SK-N-SH (cell line): ENCODE measurements around the gene CIP2A. TPM values are rescaled to one million over a fixed set of nuclear protein-coding genes. Genes with fewer than 3 reads are reported as not detected.

Experiments
- CTCF ChIA-PET: fragments of 300-600, 350-600 bp; formaldehyde crosslinking; extraction: SDS; loops from one replicate; lab custom pipeline; 2021; lab: Yijun Ruan, JAX
- POLR2A ChIA-PET: fragments of 350-600 bp; sonication (Branson Sonifier 250); formaldehyde crosslinking; extraction: SDS; loops from one replicate; lab custom pipeline; 2020; ENCODE audit warnings: antibody characterized with exemption, inconsistent platforms; lab: Yijun Ruan, JAX
- DNase-seq: peaks from one replicate; pipeline ENCODE4 v3.0.0; 2012
- H2AFZ ChIP-seq: fragments of 200-600 bp; sonication (generic); 2 replicates; pipeline ENCODE4 v1.8.1; 2016; ENCODE audit warnings: antibody characterized with exemption, mild to moderate bottlenecking, low read depth
- H3F3A ChIP-seq: fragments of 200-600 bp; sonication (generic); replicated peaks from 2 replicates; pipeline ENCODE3; 2016; ENCODE audit warnings: antibody characterized with exemption, mild to moderate bottlenecking; ENCODE audit not compliant: insufficient read depth
- H3K27ac ChIP-seq, 2 experiments: fragments of 200-500 bp in 1 of 2; fragments of 200-600 bp in 1 of 2; sonication (Bioruptor generic) in 1 of 2; sonication (generic), shearing (Covaris generic) in 1 of 2; 2 replicates each; pipeline versions ENCODE4 v1.5.1 to v1.6.1; 2014 to 2016; ENCODE audit warnings: low read depth in 2 of 2, inconsistent platforms in 1 of 2, low read length in 1 of 2, mild to moderate bottlenecking in 1 of 2, mixed read lengths in 1 of 2
- H3K27me3 ChIP-seq: fragments of 200-600 bp; sonication (generic), shearing (Covaris generic); 2 replicates; pipeline ENCODE4 v1.6.1; 2016; ENCODE audit warnings: mixed run types; ENCODE audit not compliant: insufficient read depth
- H3K36me3 ChIP-seq, 2 experiments: fragments of 200-500 bp in 1 of 2; fragments of 200-600 bp in 1 of 2; sonication (Bioruptor generic) in 1 of 2; sonication (generic) in 1 of 2; replicated peaks in 1 of 2; 2 replicates each; pipeline versions ENCODE3 to v1.5.1; 2014 to 2016; ENCODE audit warnings: low read length in 1 of 2, mild to moderate bottlenecking in 1 of 2; ENCODE audit not compliant: insufficient read depth in 2 of 2, control insufficient read depth in 1 of 2
- H3K4me1 ChIP-seq, 2 experiments: fragments of 200-500 bp in 1 of 2; fragments of 200-600 bp in 1 of 2; sonication (Bioruptor generic) in 1 of 2; sonication (generic), shearing (Covaris generic) in 1 of 2; 2 replicates each; pipeline versions ENCODE4 v1.5.1 to v1.6.1; 2014 to 2016; ENCODE audit warnings: low read depth in 1 of 2, low read length in 1 of 2, mixed run types in 1 of 2; ENCODE audit not compliant: insufficient read depth in 2 of 2, control insufficient read depth in 1 of 2
- H3K4me2 ChIP-seq: fragments of 200-600 bp; sonication (generic), shearing (Covaris generic); 2 replicates; pipeline ENCODE4 v1.6.1; 2017; ENCODE audit warnings: mixed run types
- H3K4me3 ChIP-seq, 2 experiments: fragments of 200-500 bp in 1 of 2; fragments of 200-600 bp in 1 of 2; sonication (Bioruptor generic) in 1 of 2; sonication (generic), shearing (Covaris generic) in 1 of 2; 2 replicates each; pipeline versions ENCODE4 v1.5.1 to v1.8.1; 2014 to 2016; ENCODE audit warnings: low read depth in 2 of 2, inconsistent platforms in 1 of 2, low read length in 1 of 2, mild to moderate bottlenecking in 1 of 2, mixed read lengths in 1 of 2, moderate library complexity in 1 of 2
- H3K79me2 ChIP-seq: fragments of 200-600 bp; sonication (generic); 2 replicates; pipeline ENCODE4 v1.8.1; 2017; ENCODE audit warnings: mild to moderate bottlenecking; ENCODE audit not compliant: insufficient read depth
- H3K9ac ChIP-seq: fragments of 200-600 bp; sonication (generic); 2 replicates; pipeline ENCODE4 v1.6.1; 2017; ENCODE audit warnings: mixed run types
- H3K9me2 ChIP-seq: fragments of 200-600 bp; sonication (generic); 2 replicates; pipeline ENCODE4 v1.6.1; 2017; ENCODE audit warnings: mixed run types
- H3K9me3 ChIP-seq: fragments of 200-600 bp; sonication (generic); 2 replicates; pipeline ENCODE4 v1.6.1; 2017; ENCODE audit warnings: mixed run types, mild to moderate bottlenecking, moderate library complexity
- H4K20me1 ChIP-seq: fragments of 200-600 bp; sonication (generic); 2 replicates; pipeline ENCODE4 v1.6.1; 2017; ENCODE audit warnings: mild to moderate bottlenecking, mixed run types; ENCODE audit not compliant: insufficient read depth
- ELF1 ChIP-seq: IDR thresholded peaks from 2 replicates; pipeline ENCODE4 v1.4.0; 2012
- EP300 ChIP-seq, 2 experiments: IDR thresholded peaks; 2 replicates each; pipeline versions ENCODE4 v1.4.0 to v1.6.1; 2012; ENCODE audit warnings: borderline replicate concordance in 1 of 2, low read depth in 1 of 2, low read length in 1 of 2
- EZH2phosphoT487 ChIP-seq: fragments of 200-600 bp; sonication (generic); IDR thresholded peaks from 2 replicates; pipeline ENCODE4 v1.6.1; 2017; ENCODE audit warnings: low read depth, mixed run types, mild to moderate bottlenecking, antibody characterized with exemption, moderate library complexity, borderline replicate concordance
- FOSL2 ChIP-seq: IDR thresholded peaks from 2 replicates; pipeline ENCODE4 v1.4.0; 2012; ENCODE audit warnings: low read depth, mild to moderate bottlenecking, moderate library complexity, borderline replicate concordance
- GABPA ChIP-seq: IDR thresholded peaks from 2 replicates; pipeline ENCODE4 v1.4.0; 2012; ENCODE audit warnings: low read depth, mild to moderate bottlenecking
- GATA2 ChIP-seq: sonication (generic); formaldehyde crosslinking; IDR thresholded peaks from 2 replicates; pipeline ENCODE4 v1.5.0; 2020; ENCODE audit warnings: mild to moderate bottlenecking, missing genetic modification reagents
- JUND ChIP-seq: IDR thresholded peaks from 2 replicates; pipeline ENCODE4 v1.4.0; 2012
- NRF1 ChIP-seq: IDR thresholded peaks from 2 replicates; pipeline ENCODE4 v1.6.1; 2012; ENCODE audit warnings: low read depth, mild to moderate bottlenecking, low read length
- POLR2AphosphoS5 ChIP-seq: IDR thresholded peaks from 2 replicates; pipeline ENCODE4 v1.6.1; 2012; ENCODE audit warnings: low read depth, low read length
- RFX5 ChIP-seq: IDR thresholded peaks from 2 replicates; pipeline ENCODE4 v1.6.1; 2012; ENCODE audit warnings: mild to moderate bottlenecking, improper control_type of control experiment, low read length
- TEAD4 ChIP-seq: IDR thresholded peaks from 2 replicates; pipeline ENCODE4 v1.4.0; 2012; ENCODE audit warnings: mild to moderate bottlenecking, borderline replicate concordance; ENCODE audit not compliant: insufficient read depth
- YY1 ChIP-seq: IDR thresholded peaks from 2 replicates; pipeline ENCODE4 v1.4.0; 2012; ENCODE audit warnings: low read depth, mild to moderate bottlenecking
- WGBS: methylation state at CpG from one replicate; pipeline ENCODE4 v1.1.6; 2017; ENCODE audit warnings: low lambda C conversion rate; 5-methylcytosine and 5-hydroxymethylcytosine counted together
- polyA plus RNA-seq, 3 experiments: library from polyadenylated mRNA; depleted of rRNA; stranded (reverse); fragments of >200 nt; gene quantifications; 2 replicates each; pipeline ENCODE4 v1.2.3, GENCODE V29; 2012
- TF ChIP-seq, protein P1 (sequence below): IDR thresholded peaks from 2 replicates; pipeline ENCODE4 v1.4.0; 2012; ENCODE audit warnings: low read depth, borderline replicate concordance

The CIP2A gene
- polyA plus RNA-seq, 1 of the 3 experiments (the other 2 are of a cell fraction), result 7.1 TPM

GRCh38 chr3:108524537-108524936 is 64.7 kb downstream of the CIP2A start:
- Histone ChIP-seq H3K36me3 (no peaks in the 10 kb centered on the region), H3K9me2 (no peaks in the 10 kb centered on the region), H3K79me2 (no peaks in the 10 kb centered on the region), H3K4me2 (no peak overlapping the region), H2AFZ (no peak overlapping the region), H3K27ac (no peak overlapping the region), H3K9me3 (no peaks in the 10 kb centered on the region), H3F3A (no peaks in the 10 kb centered on the region), H3K27me3 (no peaks in the 10 kb centered on the region), H3K9ac (no peak overlapping the region), H4K20me1 (no peaks in the 10 kb centered on the region), H3K4me3 (no peak overlapping the region), H3K4me1 (no peaks in the 10 kb centered on the region; a peak in 1 of 4 replicates)
- DNase-seq, result no peak
- WGBS, result 80% methylated on average over 2 of the region's 2 CpGs
- CTCF ChIA-PET, result interaction anchor here (0.7 to 1.5 kb wide), 3 partner anchors 10 to 35 kb away, joined by 3 to 4 read pairs (median 3); no protein-coding TSS in a partner anchor
- POLR2A ChIA-PET, result no interaction called here
- TF ChIP-seq ELF1 (no peak), GABPA (no peak)

DNA sequence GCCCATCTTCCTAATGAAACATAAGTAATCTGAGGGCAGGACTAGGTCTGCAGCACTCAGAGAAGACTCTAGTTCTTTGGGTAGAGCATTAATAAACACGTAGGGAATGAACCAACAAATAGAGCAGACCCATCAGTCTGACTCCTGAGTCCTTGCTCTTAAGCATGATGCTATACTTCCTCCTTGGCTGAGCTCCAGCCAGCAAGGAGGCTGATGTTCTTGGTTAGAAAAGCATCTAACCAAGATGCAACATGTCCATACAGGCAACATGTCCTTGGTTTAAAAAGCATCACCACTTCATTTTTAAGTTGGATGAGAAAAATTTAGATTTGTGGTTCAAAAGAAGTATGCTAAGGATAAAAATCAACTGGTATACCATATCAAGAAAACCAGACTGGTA is 70.3 kb downstream of the CIP2A start:
- no peak for DNase-seq
- Histone ChIP-seq H3K4me1 (no peaks in the 10 kb centered on the region; a peak in 1 of 4 replicates), H3K9ac (no peak overlapping the region), H2AFZ (no peak overlapping the region), H3K27ac (no peak overlapping the region), H3K9me3 (no peaks in the 10 kb centered on the region), H3F3A (no peaks in the 10 kb centered on the region), H3K36me3 (no peaks in the 10 kb centered on the region), H3K9me2 (no peaks in the 10 kb centered on the region), H3K4me3 (no peak overlapping the region), H3K4me2 (no peak overlapping the region), H4K20me1 (no peaks in the 10 kb centered on the region), H3K27me3 (no peaks in the 10 kb centered on the region), H3K79me2 (no peaks in the 10 kb centered on the region)
- ChIA-PET POLR2A (no interaction called here), CTCF (interaction anchor here (1.0 kb wide), 1 partner anchor 41 kb away, joined by 3 read pairs; no protein-coding TSS in a partner anchor)
- WGBS, result 41% methylated on average over 1 of the region's 1 CpG
- TF ChIP-seq, protein P1, sequence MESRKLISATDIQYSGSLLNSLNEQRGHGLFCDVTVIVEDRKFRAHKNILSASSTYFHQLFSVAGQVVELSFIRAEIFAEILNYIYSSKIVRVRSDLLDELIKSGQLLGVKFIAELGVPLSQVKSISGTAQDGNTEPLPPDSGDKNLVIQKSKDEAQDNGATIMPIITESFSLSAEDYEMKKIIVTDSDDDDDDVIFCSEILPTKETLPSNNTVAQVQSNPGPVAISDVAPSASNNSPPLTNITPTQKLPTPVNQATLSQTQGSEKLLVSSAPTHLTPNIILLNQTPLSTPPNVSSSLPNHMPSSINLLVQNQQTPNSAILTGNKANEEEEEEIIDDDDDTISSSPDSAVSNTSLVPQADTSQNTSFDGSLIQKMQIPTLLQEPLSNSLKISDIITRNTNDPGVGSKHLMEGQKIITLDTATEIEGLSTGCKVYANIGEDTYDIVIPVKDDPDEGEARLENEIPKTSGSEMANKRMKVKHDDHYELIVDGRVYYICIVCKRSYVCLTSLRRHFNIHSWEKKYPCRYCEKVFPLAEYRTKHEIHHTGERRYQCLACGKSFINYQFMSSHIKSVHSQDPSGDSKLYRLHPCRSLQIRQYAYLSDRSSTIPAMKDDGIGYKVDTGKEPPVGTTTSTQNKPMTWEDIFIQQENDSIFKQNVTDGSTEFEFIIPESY, result no peak
- TF ChIP-seq FOSL2 (no peak), RFX5 (no peak), GATA2 (CRISPR knock-in tag) (no peak), NRF1 (no peak), EP300 (IDR thresholded peaks at IDR 0.05; ENCODE audit: borderline replicate concordance in 1 of 2, low read depth in 1 of 2, low read length in 1 of 2) (no peak)

DNA sequence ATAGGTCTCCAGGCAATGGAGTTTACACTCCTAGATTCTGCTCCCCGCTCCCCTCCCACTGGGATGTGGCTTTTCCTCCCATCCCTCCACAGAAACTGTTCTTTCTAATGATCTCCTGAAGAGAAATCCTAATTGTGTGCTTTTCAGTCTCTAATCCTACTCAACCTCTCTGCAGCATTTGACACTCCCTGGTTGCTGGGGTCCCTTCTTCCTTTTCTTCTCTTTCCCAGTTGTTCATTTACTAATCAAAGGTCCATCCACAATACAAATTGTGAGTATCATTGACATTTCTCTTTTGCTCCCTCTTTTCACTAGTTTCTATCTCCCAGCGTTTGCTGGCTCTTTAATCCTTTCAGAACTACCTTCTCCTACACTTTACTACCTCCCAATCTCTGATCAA is 72.4 kb downstream of the CIP2A start:
- Histone ChIP-seq H3K9me2 (no peaks in the 10 kb centered on the region), H3F3A (no peaks in the 10 kb centered on the region), H3K4me3 (no peak overlapping the region), H3K27ac (no peak overlapping the region), H3K36me3 (no peaks in the 10 kb centered on the region), H3K4me2 (no peak overlapping the region), H3K4me1 (no peaks in the 10 kb centered on the region; a peak in 1 of 4 replicates), H3K9ac (no peak overlapping the region), H3K9me3 (no peaks in the 10 kb centered on the region), H3K79me2 (no peaks in the 10 kb centered on the region), H2AFZ (no peak overlapping the region), H3K27me3 (no peaks in the 10 kb centered on the region), H4K20me1 (no peaks in the 10 kb centered on the region)
- 85% methylated on average over 2 of the region's 2 CpGs for WGBS
- CTCF ChIA-PET, result interaction anchor here (0.7 to 0.8 kb wide), 2 partner anchors 9 to 16 kb away, joined by 3 to 4 read pairs; no protein-coding TSS in a partner anchor
- DNase-seq, result no peak
- TF ChIP-seq RFX5 (no peak), EZH2phosphoT487 (no peak), YY1 (no peak), JUND (no peak), TEAD4 (no peak), POLR2AphosphoS5 (no peak), NRF1 (no peak)
- TF ChIP-seq, protein P1, result no peak
- POLR2A ChIA-PET, result no interaction called here
